Glutamatergic neuron (in vitro differentiated cells): Measurements from ENCODE around the gene ZNF787. TPM values are rescaled to one million over a fixed set of nuclear protein-coding genes. Genes with fewer than 3 reads are reported as not detected.

ENCODE experiments used
- DNase-seq: peaks from one replicate; pipeline ENCODE4 v3.0.0; 2022
- H3K27ac Mint-ChIP-seq: one replicate; pipeline ENCODE4 v1.8.0; 2020; ENCODE audit warnings: mild to moderate bottlenecking, mixed read lengths, inconsistent platforms; ENCODE audit not compliant: unreplicated experiment
- H3K27me3 Mint-ChIP-seq: one replicate; pipeline ENCODE4 v1.8.0; 2020; ENCODE audit warnings: mild to moderate bottlenecking, moderate library complexity, mixed read lengths, inconsistent platforms; ENCODE audit not compliant: unreplicated experiment
- H3K36me3 Mint-ChIP-seq: one replicate; pipeline ENCODE4 v1.8.0; 2020; ENCODE audit warnings: mild to moderate bottlenecking, mixed read lengths, inconsistent platforms; ENCODE audit not compliant: unreplicated experiment
- H3K4me1 Mint-ChIP-seq: one replicate; pipeline ENCODE4 v1.8.0; 2020; ENCODE audit warnings: mild to moderate bottlenecking, low read depth, mixed read lengths, inconsistent platforms; ENCODE audit not compliant: unreplicated experiment
- H3K4me3 Mint-ChIP-seq: one replicate; pipeline ENCODE4 v1.8.0; 2020; ENCODE audit warnings: mild to moderate bottlenecking, mixed read lengths, inconsistent platforms; ENCODE audit not compliant: unreplicated experiment
- H3K9me3 Mint-ChIP-seq: one replicate; pipeline ENCODE4 v1.8.0; 2020; ENCODE audit warnings: mild to moderate bottlenecking, moderate library complexity, mixed read lengths, inconsistent platforms; ENCODE audit not compliant: unreplicated experiment
- CTCF ChIP-seq: fragments of 200-600 bp; sonication (generic); IDR thresholded peaks from one replicate; pipeline ENCODE4 v1.5.0; 2021; ENCODE audit not compliant: partially characterized antibody, unreplicated experiment
- total RNA-seq: library from RNA; stranded (reverse); fragmentation: NEBNext Ultra II Directional; extraction: Animal tissue kit (Norgen Biotek cat#: 25700); gene quantifications from one replicate; pipeline ENCODE4 v1.2.1, GENCODE V29; 2021; ENCODE audit not compliant: unreplicated experiment

ZNF787 gene
- total RNA-seq, 1 donor from 2014 or later: 59.7 TPM

DNA sequence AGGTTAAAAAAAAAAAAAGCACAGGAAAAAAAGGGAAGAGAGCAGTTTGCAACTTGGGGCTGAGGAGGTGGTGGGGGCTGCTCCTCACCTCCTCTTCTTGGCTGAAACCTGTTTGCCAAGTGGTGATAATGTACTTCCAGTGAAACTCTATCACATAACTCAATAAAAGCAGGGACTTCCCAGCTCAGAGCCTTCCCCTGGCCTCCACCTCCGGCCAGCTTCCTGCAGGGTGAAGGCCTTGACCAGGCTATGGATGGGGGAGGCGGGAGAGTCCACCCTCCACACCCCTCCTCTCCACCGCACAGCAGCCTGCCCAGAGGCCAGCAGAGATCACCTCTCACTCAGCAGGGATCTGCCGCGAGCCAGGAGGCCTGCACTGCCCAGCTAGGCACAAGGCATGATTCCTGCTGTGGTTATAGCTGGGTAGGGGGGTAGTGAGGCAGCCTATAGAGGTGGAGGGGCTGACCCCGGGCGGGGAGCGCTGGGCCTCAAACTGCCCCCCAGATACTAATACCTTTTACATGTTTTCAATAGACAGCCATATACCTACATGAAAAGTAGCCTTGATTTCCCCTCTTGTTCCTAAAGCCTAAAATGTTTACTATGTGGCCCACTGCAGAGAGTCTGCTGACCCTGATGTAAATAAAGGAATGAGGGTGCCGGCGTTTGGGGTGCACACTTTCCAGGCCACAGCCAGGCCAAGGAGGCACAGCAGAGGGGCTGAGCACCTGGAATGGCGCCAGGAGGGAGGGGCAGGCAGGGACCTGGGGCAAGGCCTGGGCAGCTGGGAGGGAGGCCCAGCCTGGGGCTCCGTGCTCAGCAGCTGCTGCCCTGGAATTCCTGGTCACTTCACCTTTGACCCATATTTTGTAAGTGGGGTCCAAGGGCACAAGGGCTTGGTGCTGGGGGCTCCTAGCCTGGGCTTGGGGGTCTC is 10.3 kb downstream of the ZNF787 start:
- H3K4me3 Mint-ChIP-seq: peak overlapping the region; percentile 39
- DNase-seq: no peak
- H3K4me1 Mint-ChIP-seq: peaks cover 49% of the 10 kb centered on the region

DNA sequence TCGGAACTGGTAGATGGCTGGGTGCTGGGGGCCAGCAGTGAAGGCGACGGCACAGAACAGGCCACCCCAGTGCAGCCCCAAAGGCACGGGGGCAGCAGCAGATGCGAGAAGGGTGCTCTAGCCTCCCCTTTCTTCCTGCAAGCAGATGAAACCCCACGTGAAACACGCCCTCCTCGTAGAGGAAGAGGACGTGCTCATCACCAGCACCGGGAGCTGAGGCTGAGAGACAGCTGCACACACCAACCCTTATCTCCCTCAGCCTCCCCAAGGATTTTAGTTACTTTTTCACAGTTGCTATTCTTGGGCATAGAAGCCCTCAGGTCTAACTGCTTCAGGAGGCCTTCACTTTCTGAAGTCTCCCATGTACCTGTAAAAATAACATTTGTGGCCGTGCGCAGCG is 11.9 kb downstream of the ZNF787 start:
- no peak for DNase-seq
- peaks cover 10% of the 10 kb centered on the region for H3K9me3 Mint-ChIP-seq
- H3K27ac Mint-ChIP-seq: peak overlapping the region; percentile 72
- H3K4me3 Mint-ChIP-seq: peak overlapping the region; percentile 38
- peaks cover 43% of the 10 kb centered on the region for H3K4me1 Mint-ChIP-seq
- H3K36me3 Mint-ChIP-seq: no peaks in the 10 kb centered on the region
- peaks cover 13% of the 10 kb centered on the region for H3K27me3 Mint-ChIP-seq
- no peak for TF ChIP-seq CTCF

More for the DNA sequence above, 10.3 kb downstream of the ZNF787 start:
- TF ChIP-seq CTCF: no peak
- peaks cover 11% of the 10 kb centered on the region for H3K27me3 Mint-ChIP-seq
- H3K36me3 Mint-ChIP-seq: no peaks in the 10 kb centered on the region
- H3K9me3 Mint-ChIP-seq: peaks cover 10% of the 10 kb centered on the region
- H3K27ac Mint-ChIP-seq: peak overlapping the region; percentile 67

GRCh38 chr19:56108447-56109195 is 12.5 kb downstream of the ZNF787 start:
- no peak for TF ChIP-seq CTCF
- Mint-ChIP-seq H3K27ac (peak overlapping the region; percentile 72), H3K27me3 (peaks cover 8% of the 10 kb centered on the region), H3K36me3 (no peaks in the 10 kb centered on the region), H3K4me1 (peaks cover 40% of the 10 kb centered on the region), H3K4me3 (peak overlapping the region; percentile 38), H3K9me3 (peaks cover 9% of the 10 kb centered on the region)
- no peak for DNase-seq

DNA sequence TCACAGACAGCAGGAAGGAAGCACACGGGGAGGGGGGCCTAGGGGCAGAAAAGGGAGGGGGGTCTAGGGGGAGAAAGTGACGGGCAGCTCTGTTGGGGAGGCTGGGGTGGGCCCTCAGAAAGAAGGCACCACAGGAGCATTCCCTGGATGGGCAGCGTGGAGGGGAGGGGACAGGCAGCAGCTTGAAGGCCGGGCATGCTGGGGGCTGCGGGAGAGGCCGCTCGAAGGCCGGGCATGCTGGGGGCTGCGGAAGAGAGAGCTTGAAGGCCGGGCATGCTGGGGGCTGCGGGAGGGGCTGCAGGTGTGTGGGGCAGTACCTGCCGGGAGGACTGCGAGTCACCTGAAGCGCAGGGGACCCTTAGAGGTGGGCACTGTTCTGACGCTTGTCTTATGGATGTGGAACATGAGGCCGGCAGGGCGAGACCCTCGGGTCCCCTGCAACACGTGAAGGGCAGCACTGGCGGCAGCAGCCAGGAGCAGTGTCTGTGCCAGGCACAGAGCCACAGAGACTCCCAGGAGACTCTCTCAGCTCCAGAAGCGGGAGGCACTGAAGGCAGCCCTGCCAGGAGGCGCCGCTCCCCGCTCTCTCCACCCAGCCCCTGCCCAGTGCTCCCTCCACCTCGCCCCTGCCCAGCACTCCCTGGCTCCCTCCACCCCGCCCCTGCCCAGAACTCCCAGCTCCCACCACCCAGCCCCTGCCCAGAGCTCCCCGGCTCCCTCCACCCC is 13.3 kb downstream of the ZNF787 start:
- no peak for TF ChIP-seq CTCF
- H3K4me1 Mint-ChIP-seq: peaks cover 31% of the 10 kb centered on the region
- peaks cover 7% of the 10 kb centered on the region for H3K9me3 Mint-ChIP-seq
- no peaks in the 10 kb centered on the region for H3K36me3 Mint-ChIP-seq
- H3K27me3 Mint-ChIP-seq: peaks cover 8% of the 10 kb centered on the region
- no peak overlapping the region for H3K4me3 Mint-ChIP-seq
- no peak for DNase-seq
- H3K27ac Mint-ChIP-seq: no peak overlapping the region
